HepG2 (cell line): ENCODE measurements around the gene ARG2. TPM values are rescaled to one million over a fixed set of nuclear protein-coding genes. Genes with fewer than 3 reads are reported as not detected.

Source experiments
- ATAC-seq: fragments of 200-7000 bp; cut with Tn5 transposase; 3 replicates; pipeline ENCODE4 v1.9.1; 2020; ENCODE audit warnings: mild to moderate bottlenecking, moderate library complexity
- BruUV-seq: library from RNA; stranded (reverse); fragments of 400-500 nt; replicated peaks from 2 replicates; lab custom pipeline; 2021; lab: Mats Ljungman, UMichigan
- CTCF ChIA-PET: fragments of 300-600 bp; formaldehyde crosslinking; extraction: SDS; loops from one replicate; lab custom pipeline; 2021; ENCODE audit warnings: low total read pairs, inconsistent platforms, low intra/inter-chr PET ratio; lab: Yijun Ruan, JAX
- POLR2A ChIA-PET: fragments of 350-600 bp; sonication (Branson Sonifier 250); formaldehyde crosslinking; loops from one replicate; lab custom pipeline; 2020; ENCODE audit warnings: antibody characterized with exemption, inconsistent platforms; lab: Yijun Ruan, JAX
- DNase-seq: peaks from one replicate; pipeline ENCODE4 v3.0.0-alpha.2; 2015; ENCODE audit warnings: low spot score
- FAIRE-seq: peaks from 3 replicates; lab custom pipeline; 2011; peaks lifted over from hg19 to GRCh38; lab: Jason Lieb, UNC
- H2AFZ ChIP-seq: one replicate; pipeline ENCODE4 v1.6.1; 2011; ENCODE audit warnings: low read length, inconsistent platforms
- H3K27ac ChIP-seq: fragments of 300-600 bp; 3 replicates; pipeline ENCODE4 v1.8.0; 2011; ENCODE audit warnings: mixed run types, mild to moderate bottlenecking, mixed read lengths, low read length, inconsistent platforms; ENCODE audit not compliant: insufficient read depth; ENCODE audit errors: extremely low read length
- H3K27me3 ChIP-seq, 2 experiments: fragments of 200-600 bp in 1 of 2; 2 replicates in 1 of 2; 3 replicates in 1 of 2; pipeline versions ENCODE4 v1.6.0 to v1.8.0; 2011; ENCODE audit warnings: low read length in 2 of 2, mild to moderate bottlenecking in 2 of 2, moderate library complexity in 2 of 2, inconsistent platforms in 1 of 2; ENCODE audit not compliant: insufficient read depth in 2 of 2, control insufficient read depth in 1 of 2
- H3K36me3 ChIP-seq, 2 experiments: fragments of 200-600 bp in 1 of 2; replicated peaks in 1 of 2; 2 replicates in 1 of 2; 3 replicates in 1 of 2; pipeline versions ENCODE4 v1.5.1 to v1.8.0; 2011; ENCODE audit warnings: low read length in 2 of 2, inconsistent platforms in 1 of 2; ENCODE audit not compliant: insufficient read depth in 2 of 2, control insufficient read depth in 1 of 2
- H3K4me1 ChIP-seq: 2 replicates; pipeline ENCODE4 v1.5.1; 2012; ENCODE audit warnings: low read length, inconsistent platforms; ENCODE audit not compliant: insufficient read depth
- H3K4me2 ChIP-seq: 2 replicates; pipeline ENCODE4 v1.6.0; 2011; ENCODE audit warnings: low read depth, low read length, inconsistent platforms
- H3K4me3 ChIP-seq, 3 experiments: fragments of 200-600 bp in 1 of 3; sonication (generic), shearing (Covaris generic) in 1 of 3; replicated peaks in 1 of 3; 2 replicates each; pipeline ENCODE4 v1.5.1; 2011 to 2016; ENCODE audit warnings: low read length in 3 of 3, inconsistent platforms in 2 of 3, low read depth in 2 of 3, mild to moderate bottlenecking in 2 of 3, control low read depth in 1 of 3, mixed read lengths in 1 of 3; ENCODE audit not compliant: insufficient read depth in 1 of 3
- H3K79me2 ChIP-seq: one replicate; pipeline ENCODE4 v1.6.1; 2011; ENCODE audit warnings: low read length, inconsistent platforms; ENCODE audit not compliant: insufficient read depth
- H3K9ac ChIP-seq: 2 replicates; pipeline ENCODE4 v1.6.0; 2011; ENCODE audit warnings: mild to moderate bottlenecking, low read depth, low read length, inconsistent platforms; ENCODE audit not compliant: insufficient read depth
- H3K9me3 ChIP-seq: 2 replicates; pipeline ENCODE4 v1.5.1; 2012; ENCODE audit warnings: mild to moderate bottlenecking, low read length
- H4K20me1 ChIP-seq: 2 replicates; pipeline ENCODE4 v1.6.0; 2011; ENCODE audit warnings: inconsistent platforms, mild to moderate bottlenecking, low read length, moderate library complexity; ENCODE audit not compliant: insufficient read depth
- ADNP ChIP-seq: sonication (generic); formaldehyde crosslinking; IDR thresholded peaks from 2 replicates; pipeline ENCODE4 v1.4.0; 2020; ENCODE audit warnings: missing genetic modification reagents
- ATRX ChIP-seq: sonication (generic); formaldehyde crosslinking; IDR thresholded peaks from 2 replicates; pipeline ENCODE4 v1.4.0; 2020; ENCODE audit warnings: missing genetic modification reagents, borderline replicate concordance
- BCLAF1 ChIP-seq: fragments of 450-650 bp; IDR thresholded peaks from 2 replicates; pipeline ENCODE4 v1.6.1; 2017; ENCODE audit warnings: mild to moderate bottlenecking
- E2F1 ChIP-seq: sonication (generic); formaldehyde crosslinking; IDR thresholded peaks from 2 replicates; pipeline ENCODE4 v1.5.0; 2020; ENCODE audit warnings: missing genetic modification reagents
- MYC ChIP-seq: sonication (generic); formaldehyde crosslinking; IDR thresholded peaks from 2 replicates; pipeline ENCODE4 v1.9.0; 2021; ENCODE audit warnings: missing genetic modification reagents, borderline replicate concordance
- ONECUT2 ChIP-seq: sonication (generic); formaldehyde crosslinking; IDR thresholded peaks from 2 replicates; pipeline ENCODE4 v1.4.0; 2020; ENCODE audit warnings: missing genetic modification reagents
- SP4 ChIP-seq: sonication (generic); formaldehyde crosslinking; IDR thresholded peaks from 2 replicates; pipeline ENCODE4 v1.8.1; 2023; ENCODE audit warnings: mild to moderate bottlenecking, missing genetic modification reagents
- WIZ ChIP-seq: sonication (generic); formaldehyde crosslinking; IDR thresholded peaks from 2 replicates; pipeline ENCODE4 v1.5.1; 2020; ENCODE audit warnings: mild to moderate bottlenecking, missing genetic modification reagents
- ZBTB8A ChIP-seq: sonication (generic); formaldehyde crosslinking; IDR thresholded peaks from 2 replicates; pipeline ENCODE4 v1.4.0; 2020; ENCODE audit warnings: mild to moderate bottlenecking, low read depth, missing genetic modification reagents, borderline replicate concordance
- ZFP36L2 ChIP-seq: sonication (generic); formaldehyde crosslinking; IDR thresholded peaks from 2 replicates; pipeline ENCODE4 v1.4.0; 2020; ENCODE audit warnings: missing genetic modification reagents
- ZNF230 ChIP-seq: sonication (generic); formaldehyde crosslinking; IDR thresholded peaks from 2 replicates; pipeline ENCODE4 v1.4.0; 2020; ENCODE audit warnings: mild to moderate bottlenecking, missing genetic modification reagents
- ZNF556 ChIP-seq: sonication (generic); formaldehyde crosslinking; IDR thresholded peaks from 2 replicates; pipeline ENCODE4 v1.4.0; 2020; ENCODE audit warnings: mild to moderate bottlenecking, missing genetic modification reagents, borderline replicate concordance
- ZNF839 ChIP-seq: sonication (generic); formaldehyde crosslinking; IDR thresholded peaks from 2 replicates; pipeline ENCODE4 v1.4.0; 2020; ENCODE audit warnings: missing genetic modification reagents, mild to moderate bottlenecking, borderline replicate concordance
- WGBS: methylation state at CpG from one replicate; pipeline ENCODE4 v1.1.6; 2017; ENCODE audit warnings: low lambda C conversion rate; 5-methylcytosine and 5-hydroxymethylcytosine counted together
- in situ Hi-C: cut with HindIII; loops from 2 replicates; pipeline ENCODE4 v1.10.0; 2017; ENCODE audit warnings: low pct_unique_long_range_greater_than_20kb; ENCODE audit not compliant: extremely low pct_ligation_motif_present
- intact Hi-C: fragments of 100-400 bp; cut with micrococcal nuclease; formaldehyde crosslinking; loops from one replicate; pipeline ENCODE4 v1.10.0; 2022; ENCODE audit not compliant: unreplicated experiment
- polyA plus RNA-seq, 8 experiments: library from polyadenylated mRNA; depleted of rRNA in 3 of 8; stranded (reverse) in 7 of 8; unstranded in 1 of 8; fragments of >200 nt; fragmentation: Illumina TruSeq in 4 of 8; extraction: Trizol in 4 of 8; gene quantifications; 2 replicates each; pipeline versions ENCODE4 v1.2.1 to v1.2.3, GENCODE V29; 2011 to 2016; ENCODE audit warnings: low read depth in 4 of 8, missing spikeins in 1 of 8, mixed read lengths in 1 of 8; ENCODE audit not compliant: insufficient read depth in 1 of 8
- total RNA-seq, 5 experiments: library from RNA; depleted of rRNA; stranded (reverse); fragments of >200 nt; fragmentation: Illumina TruSeq; extraction: Trizol; gene quantifications; 2 replicates each; pipeline ENCODE4 v1.2.3, GENCODE V29; 2016; ENCODE audit warnings: low read depth in 1 of 5
- TF ChIP-seq, protein P1 (sequence below): sonication (generic); formaldehyde crosslinking; IDR thresholded peaks from 2 replicates; pipeline ENCODE4 v1.4.0; 2020; ENCODE audit warnings: mild to moderate bottlenecking, low read depth, missing genetic modification reagents
- TF ChIP-seq, protein P2 (sequence below): fragments of 450-650 bp; IDR thresholded peaks from 2 replicates; pipeline ENCODE4 v1.6.1; 2017

The ARG2 gene
- total and polyA plus RNA-seq, 2 of the 13 experiments (the other 11 are each of a cell fraction or from before 2014, with no cell fraction given), result 37.5 to 73.6 TPM

DNA sequence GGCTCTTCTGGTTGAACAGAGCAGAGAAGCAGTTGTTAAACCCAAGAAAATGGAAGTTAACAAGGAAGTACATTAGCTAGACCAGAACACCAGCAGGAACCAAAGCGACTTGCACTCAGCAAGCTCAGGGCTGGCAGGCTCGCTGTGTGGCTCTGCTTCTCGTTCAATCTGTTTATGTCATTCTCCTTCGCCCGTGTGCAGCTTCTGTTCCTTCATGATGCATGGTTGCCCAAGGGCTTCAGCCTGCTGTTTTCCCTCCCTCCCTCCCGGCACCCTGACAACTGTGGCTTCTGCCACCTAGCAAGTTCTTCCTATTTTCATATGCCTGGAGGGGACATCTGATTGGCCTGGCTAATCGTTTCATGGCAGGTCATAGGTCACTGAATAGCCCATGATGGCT lies 44.9 kb upstream of the ARG2 start (continued):
- TF ChIP-seq ZBTB8A (CRISPR knock-in tag) (no peak), E2F1 (CRISPR knock-in tag) (no peak), ZNF839 (no peak)

DNA sequence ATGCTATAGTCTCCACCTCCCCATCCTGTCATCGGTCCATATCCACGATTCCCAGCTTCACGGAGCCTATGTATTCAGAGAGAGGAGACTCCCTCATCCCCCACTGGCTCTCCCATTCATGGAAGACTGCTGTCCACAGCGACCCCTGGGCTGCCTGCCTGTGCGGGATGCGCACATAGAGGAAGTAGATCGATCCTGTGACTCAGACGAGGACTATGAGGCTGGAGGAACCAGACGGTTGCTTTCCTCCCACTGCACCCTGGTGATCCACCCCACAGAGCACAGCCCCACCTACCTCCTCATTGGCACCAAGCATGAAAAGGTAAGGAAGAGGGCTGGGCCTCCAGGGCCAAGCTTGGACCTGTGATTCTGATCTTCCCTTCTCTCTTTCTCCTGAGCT lies 44.0 kb upstream of the ARG2 start:
- FAIRE-seq (no peak), ATAC-seq (no peak)

More for the DNA sequence above, 44.0 kb upstream of the ARG2 start:
- Histone ChIP-seq H3K4me1 (peaks cover 14% of the 10 kb centered on the region), H2AFZ (no peak overlapping the region), H3K4me2 (no peak overlapping the region), H3K4me3 (no peak overlapping the region), H3K36me3 (peaks cover 0 to 3% of the 10 kb centered on the region in 2 experiments; a peak in 1 of 5 replicates), H3K79me2 (no peaks in the 10 kb centered on the region), H3K27me3 (no peaks in the 10 kb centered on the region), H3K27ac (no peak overlapping the region), H3K9ac (no peak overlapping the region), H3K9me3 (no peaks in the 10 kb centered on the region), H4K20me1 (no peaks in the 10 kb centered on the region)
- TF ChIP-seq WIZ (CRISPR knock-in tag), result no peak
- TF ChIP-seq ZNF230 (CRISPR knock-in tag), result no peak
- TF ChIP-seq, protein P1, sequence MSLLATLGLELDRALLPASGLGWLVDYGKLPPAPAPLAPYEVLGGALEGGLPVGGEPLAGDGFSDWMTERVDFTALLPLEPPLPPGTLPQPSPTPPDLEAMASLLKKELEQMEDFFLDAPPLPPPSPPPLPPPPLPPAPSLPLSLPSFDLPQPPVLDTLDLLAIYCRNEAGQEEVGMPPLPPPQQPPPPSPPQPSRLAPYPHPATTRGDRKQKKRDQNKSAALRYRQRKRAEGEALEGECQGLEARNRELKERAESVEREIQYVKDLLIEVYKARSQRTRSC (CRISPR knock-in tag), result no peak
- no peak for TF ChIP-seq MYC
- no peak for TF ChIP-seq BCLAF1
- TF ChIP-seq ADNP (CRISPR knock-in tag), result no peak
- TF ChIP-seq ONECUT2 (CRISPR knock-in tag), result no peak
- TF ChIP-seq SP4 (CRISPR knock-in tag), result no peak
- no peak for TF ChIP-seq ATRX
- no peak for TF ChIP-seq ZFP36L2 (CRISPR knock-in tag)
- TF ChIP-seq, protein P2, sequence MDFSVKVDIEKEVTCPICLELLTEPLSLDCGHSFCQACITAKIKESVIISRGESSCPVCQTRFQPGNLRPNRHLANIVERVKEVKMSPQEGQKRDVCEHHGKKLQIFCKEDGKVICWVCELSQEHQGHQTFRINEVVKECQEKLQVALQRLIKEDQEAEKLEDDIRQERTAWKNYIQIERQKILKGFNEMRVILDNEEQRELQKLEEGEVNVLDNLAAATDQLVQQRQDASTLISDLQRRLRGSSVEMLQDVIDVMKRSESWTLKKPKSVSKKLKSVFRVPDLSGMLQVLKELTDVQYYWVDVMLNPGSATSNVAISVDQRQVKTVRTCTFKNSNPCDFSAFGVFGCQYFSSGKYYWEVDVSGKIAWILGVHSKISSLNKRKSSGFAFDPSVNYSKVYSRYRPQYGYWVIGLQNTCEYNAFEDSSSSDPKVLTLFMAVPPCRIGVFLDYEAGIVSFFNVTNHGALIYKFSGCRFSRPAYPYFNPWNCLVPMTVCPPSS, result no peak
- TF ChIP-seq ZNF556 (CRISPR knock-in tag), result no peak
- no TSS peak for BruUV-seq
- in situ Hi-C loops (no loop called here), intact Hi-C loops (no loop called here)
- no peak for DNase-seq
- ChIA-PET POLR2A (no interaction called here), CTCF (no interaction called here)
- 95% methylated on average over 5 of the region's 9 CpGs for WGBS
